Psoas muscle (tissue), 8 donors: ENCODE measurements around the gene TRPM2. TPM values are rescaled to one million over a fixed set of nuclear protein-coding genes. Genes with fewer than 3 reads are reported as not detected.

ENCODE experiments used
- ATAC-seq, 4 donors: fragments of 200-7000 bp; cut with Tn5 transposase; one replicate each; pipeline ENCODE4 v1.9.1; 2020; ENCODE audit warnings: moderate library complexity in 3 of 4, mild to moderate bottlenecking in 2 of 4
- DNase-seq, 2 donors: peaks; one replicate each; pipeline ENCODE4 v3.0.0-alpha.2; 2020
- H3K27ac ChIP-seq: fragments of 200-600 bp; one replicate; pipeline ENCODE4 v1.8.0; 2022
- H3K27me3 ChIP-seq, 3 donors: fragments of 200-600 bp in 1 of 3; one replicate each; pipeline versions ENCODE4 v1.6.1 to v1.8.0; 2013 to 2022; ENCODE audit warnings: low read length in 2 of 3, mild to moderate bottlenecking in 2 of 3, moderate library complexity in 1 of 3; ENCODE audit not compliant: insufficient read depth in 3 of 3
- H3K36me3 ChIP-seq, 2 donors: fragments of 200-600 bp in 1 of 2; one replicate each; pipeline versions ENCODE4 v1.6.1 to v1.8.0; 2013 to 2022; ENCODE audit warnings: low read depth in 1 of 2, mild to moderate bottlenecking in 1 of 2, moderate library complexity in 1 of 2; ENCODE audit not compliant: insufficient read depth in 1 of 2
- H3K4me1 ChIP-seq: fragments of 200-600 bp; one replicate; pipeline ENCODE4 v1.8.0; 2022
- H3K4me3 ChIP-seq: fragments of 200-600 bp; one replicate; pipeline ENCODE4 v1.8.0; 2022; ENCODE audit warnings: mild to moderate bottlenecking
- H3K9me3 ChIP-seq: fragments of 200-600 bp; one replicate; pipeline ENCODE4 v1.8.0; 2022
- CTCF ChIP-seq: fragments of 200-600 bp; IDR thresholded peaks from one replicate; pipeline ENCODE4 v1.8.0; 2022; ENCODE audit warnings: antibody characterized with exemption
- WGBS, 3 donors: extraction: QIAGEN DNeasy Blood & Tissue Kit; methylation state at CpG; one replicate each; pipeline versions ENCODE4 v1.1.6 to v1.1.7; 2013; 5-methylcytosine and 5-hydroxymethylcytosine counted together
- intact Hi-C, 2 donors: fragments of 100-400 bp; cut with DNase I; formaldehyde crosslinking; loops; one replicate each; pipeline versions ENCODE4 v1.11.0 to v1.14.2; 2022
- polyA plus RNA-seq, 3 donors: library from polyadenylated mRNA; stranded (reverse); fragments of 200-250 nt; gene quantifications; one replicate each; pipeline ENCODE4 v1.2.3, GENCODE V29; 2013
- total RNA-seq, 4 donors: library from RNA; stranded (reverse); fragmentation: NEBNext Ultra II Directional in 2 of 4; extraction: Animal tissue kit (Norgen Biotek cat#: 25700) in 2 of 4; gene quantifications; one replicate each; pipeline versions ENCODE4 v1.2.1 to v1.2.4, GENCODE V29; 2021 to 2023
- donor health status: healthy with polysubstance abuse.
- donor health status: DM: no; HTN: no; CAD: no; lungs with moderate emphysema.
- donor health status: Bipolar disorder and iron deficiency.
- donor health status: healthy.
- donor health status: DM: yes; HTN: yes; CAD: no.
- donor health status: DM: no; HTN: no; CAD: no.
- donor health status: DM: no; HTN: no; CAD: no.
- donor health status: DM: yes; HTN: yes; CAD: no.

Gene TRPM2
- total and polyA plus RNA-seq, 7 donors: 0.08 to 1.7 (median 0.76) TPM

DNA sequence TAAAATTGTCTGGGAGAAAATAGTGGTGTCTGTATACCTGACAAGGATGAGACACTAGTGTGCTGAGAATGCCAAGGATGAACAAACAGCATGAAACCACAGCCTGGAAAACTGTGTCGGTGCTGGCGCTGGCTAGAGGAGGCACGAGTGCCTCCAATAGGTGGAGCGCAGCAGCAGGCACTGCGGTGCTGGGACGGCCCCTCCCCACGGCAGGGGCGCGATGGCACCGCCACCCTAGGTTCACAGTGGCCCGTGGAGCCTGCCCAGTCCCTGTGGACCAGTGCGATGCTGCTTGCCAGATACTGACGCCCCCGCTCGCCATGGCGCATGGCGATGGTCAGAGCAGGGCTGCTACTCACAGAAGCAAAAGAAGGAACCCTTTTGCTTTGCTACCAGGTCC is 21.0 kb upstream of the TRPM2 start:
- intact Hi-C loops: loop anchor here in 1 of 2 donors (10.0 kb wide), 3 partner anchors 802 to 1652 kb away; partner anchors contain the start of genes COL6A1 and PKNOX1
- peaks cover 0 to 28% of the 10 kb centered on the region in 2 donors for H3K36me3 ChIP-seq

DNA sequence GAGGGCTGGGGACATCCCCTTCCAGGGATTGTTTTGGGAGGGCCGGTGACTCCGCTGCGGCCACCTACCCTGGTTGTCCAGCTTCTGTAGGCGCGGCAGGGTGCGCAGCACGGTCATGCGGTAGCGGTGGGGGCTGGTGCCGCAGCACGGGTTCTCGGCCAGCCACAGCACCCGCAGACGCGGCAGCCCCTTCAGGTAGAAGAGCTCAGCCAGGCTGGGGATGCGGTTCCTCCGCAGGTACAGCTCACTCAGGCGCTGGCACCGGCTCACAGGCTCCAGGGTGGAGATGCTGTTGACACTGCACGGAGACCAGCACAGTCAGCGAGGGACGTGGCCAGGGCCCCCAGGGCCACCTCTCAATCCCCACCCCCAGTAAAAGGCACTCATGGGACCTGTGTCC is 20.5 kb upstream of the TRPM2 start:
- no peaks in the 10 kb centered on the region for H3K9me3 ChIP-seq
- TF ChIP-seq CTCF: no peak
- 96 to 98% (median 96%) methylated on average over 22 of the region's 22 CpGs for WGBS, 3 donors
- H3K36me3 ChIP-seq: peaks cover 0 to 25% of the 10 kb centered on the region in 2 donors
- DNase-seq (no peak), ATAC-seq (no peak)
- no peaks in the 10 kb centered on the region for H3K27me3 ChIP-seq
- no peak overlapping the region for H3K27ac ChIP-seq
- no peak overlapping the region for H3K4me3 ChIP-seq
- intact Hi-C loops: loop anchor here in 1 of 2 donors (10.0 kb wide), 3 partner anchors 802 to 1652 kb away; partner anchors contain the start of genes COL6A1 and PKNOX1
- peaks cover 3% of the 10 kb centered on the region for H3K4me1 ChIP-seq

More for the DNA sequence above, 21.0 kb upstream of the TRPM2 start:
- Histone ChIP-seq H3K4me3 (no peak overlapping the region), H3K9me3 (no peaks in the 10 kb centered on the region), H3K27me3 (no peaks in the 10 kb centered on the region), H3K4me1 (no peaks in the 10 kb centered on the region), H3K27ac (no peak overlapping the region)
- no peak for TF ChIP-seq CTCF
- DNase-seq: no peak
- 81 to 87% (median 84%) methylated on average over 17 of the region's 17 CpGs for WGBS, 3 donors
- ATAC-seq: no peak

DNA sequence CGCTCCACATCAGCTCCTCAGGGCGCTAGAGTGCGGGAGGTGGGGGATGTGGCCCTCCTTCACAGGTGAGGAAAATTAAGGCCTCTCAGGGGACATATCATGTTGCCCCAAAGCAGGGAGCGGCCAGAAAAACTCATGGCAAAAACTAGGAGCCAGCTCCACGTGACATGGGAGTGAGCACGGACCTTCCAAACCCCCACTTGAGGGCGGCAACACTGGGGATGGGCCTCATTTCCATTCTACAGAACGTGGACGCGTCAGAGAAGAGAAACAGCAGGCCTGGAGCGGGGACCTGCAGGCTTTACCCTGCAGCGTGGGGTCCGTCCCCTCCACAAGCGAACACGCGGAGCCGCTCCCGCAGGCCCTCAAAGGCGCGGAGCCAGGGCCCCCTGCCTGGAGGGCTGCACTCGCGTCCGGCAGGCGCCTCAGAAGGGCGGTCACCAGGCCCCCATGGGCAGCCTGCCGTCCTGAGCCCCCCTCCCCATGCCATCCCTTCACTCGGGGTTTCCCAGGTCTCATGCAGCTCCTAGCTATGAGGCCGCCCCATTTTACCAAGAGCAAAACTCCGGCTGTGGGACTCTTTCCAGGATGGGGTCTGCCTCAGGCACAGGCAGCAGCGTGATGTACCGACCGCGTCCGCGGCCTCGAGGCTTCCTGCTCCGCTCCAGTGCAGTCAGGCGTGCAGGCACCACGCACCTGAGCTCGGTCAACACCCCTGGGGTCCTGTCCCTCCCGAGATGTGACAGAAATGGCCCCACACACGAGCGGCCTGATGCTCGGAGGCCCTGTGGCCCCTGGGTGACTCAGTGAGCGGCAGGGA is 19.7 kb upstream of the TRPM2 start:
- intact Hi-C loops: loop anchor here in 1 of 2 donors (10.0 kb wide), 3 partner anchors 801 to 1651 kb away; partner anchors contain the start of genes COL6A1 and PKNOX1
- Histone ChIP-seq H3K4me3 (no peak overlapping the region), H3K36me3 (peaks cover 0 to 25% of the 10 kb centered on the region in 2 donors), H3K4me1 (peaks cover 7% of the 10 kb centered on the region), H3K27ac (no peak overlapping the region), H3K27me3 (no peaks in the 10 kb centered on the region), H3K9me3 (no peaks in the 10 kb centered on the region)
- ATAC-seq (no peak), DNase-seq (no peak)
- WGBS, 3 donors: 82 to 87% (median 86%) methylated on average over 44 to 45 of the region's 45 CpGs
- no peak for TF ChIP-seq CTCF

- H3K27me3 ChIP-seq: no peaks in the 10 kb centered on the region
- DNase-seq (no peak), ATAC-seq (no peak)
- H3K9me3 ChIP-seq: no peaks in the 10 kb centered on the region
- no peak overlapping the region for H3K27ac ChIP-seq
- H3K4me1 ChIP-seq: peaks cover 7% of the 10 kb centered on the region
- peaks cover 0 to 25% of the 10 kb centered on the region in 2 donors for H3K36me3 ChIP-seq
- no peak overlapping the region for H3K4me3 ChIP-seq
- 79 to 87% (median 85%) methylated on average over 17 to 26 of the region's 26 CpGs for WGBS, 3 donors
- no peak for TF ChIP-seq CTCF
- intact Hi-C loops: loop anchor here (5.0 to 10.0 kb wide), 5 partner anchors 32 to 1650 kb away; partner anchors contain the start of genes COL6A1 (in 1 of the 2), PFKL (in 1 of the 2), PKNOX1 (in 1 of the 2) and SUMO3 (in 1 of the 2)
These were observed 18.9 kb upstream of the TRPM2 start for GRCh38 chr21:44334329-44335030.
